HepG2 (cell line): Measurements from ENCODE around the gene TP53I3. TPM values are rescaled to one million over a fixed set of nuclear protein-coding genes. Genes with fewer than 3 reads are reported as not detected.

Experiments
- ADNP ChIP-seq: sonication (generic); formaldehyde crosslinking; IDR thresholded peaks from 2 replicates; pipeline ENCODE4 v1.4.0; 2020; ENCODE audit warnings: missing genetic modification reagents
- ARID5B ChIP-seq: IDR thresholded peaks from 2 replicates; pipeline ENCODE4 v1.4.0; 2020; ENCODE audit warnings: mild to moderate bottlenecking, missing genetic modification reagents
- ATF7 ChIP-seq, 2 experiments: fragments of 450-650 bp in 1 of 2; sonication (generic) in 1 of 2; formaldehyde crosslinking in 1 of 2; IDR thresholded peaks; 2 replicates each; pipeline versions ENCODE4 v1.4.0 to v1.6.1; 2016 to 2020; ENCODE audit warnings: antibody characterized with exemption in 1 of 2, mild to moderate bottlenecking in 1 of 2, missing genetic modification reagents in 1 of 2
- ATF7-NPFF ChIP-seq: sonication (generic); formaldehyde crosslinking; IDR thresholded peaks from 2 replicates; pipeline ENCODE4 v1.8.1; 2023; ENCODE audit warnings: mild to moderate bottlenecking, low read depth, missing genetic modification reagents, moderate library complexity
- CEBPB ChIP-seq: IDR thresholded peaks from 2 replicates; pipeline ENCODE4 v1.6.1; 2011; ENCODE audit warnings: low read depth, low read length, improper control_type of control experiment, borderline replicate concordance
- ELF1 ChIP-seq: sonication (generic); formaldehyde crosslinking; IDR thresholded peaks from 2 replicates; pipeline ENCODE4 v1.4.0; 2020; ENCODE audit warnings: missing genetic modification reagents
- GFI1 ChIP-seq: sonication (generic); formaldehyde crosslinking; IDR thresholded peaks from 2 replicates; pipeline ENCODE4 v1.5.0; 2020; ENCODE audit warnings: missing genetic modification reagents, mild to moderate bottlenecking, borderline replicate concordance
- HES4 ChIP-seq: sonication (generic); formaldehyde crosslinking; IDR thresholded peaks from 2 replicates; pipeline ENCODE4 v1.9.0; 2021; ENCODE audit warnings: mild to moderate bottlenecking, missing genetic modification reagents, borderline replicate concordance
- JARID2 ChIP-seq: sonication (generic); formaldehyde crosslinking; IDR thresholded peaks from 2 replicates; pipeline ENCODE4 v1.8.1; 2023; ENCODE audit warnings: missing genetic modification reagents, inconsistent platforms; ENCODE audit not compliant: insufficient replicate concordance
- NAIF1 ChIP-seq: sonication (generic); formaldehyde crosslinking; IDR thresholded peaks from 2 replicates; pipeline ENCODE4 v1.5.0; 2020; ENCODE audit warnings: mild to moderate bottlenecking, missing genetic modification reagents, borderline replicate concordance
- NFYC ChIP-seq: IDR thresholded peaks from 2 replicates; pipeline ENCODE4 v1.6.1; 2016; ENCODE audit warnings: missing genetic modification reagents, missing compliant biosample characterization
- PBX2 ChIP-seq: IDR thresholded peaks from 2 replicates; pipeline ENCODE4 v1.6.1; 2016; ENCODE audit warnings: control low read depth
- PREB ChIP-seq: sonication (generic); formaldehyde crosslinking; IDR thresholded peaks from 2 replicates; pipeline ENCODE4 v1.4.0; 2020; ENCODE audit warnings: missing genetic modification reagents
- SP5 ChIP-seq: IDR thresholded peaks from 2 replicates; pipeline ENCODE4 v1.6.1; 2016; ENCODE audit warnings: low read depth, borderline replicate concordance
- TGIF2 ChIP-seq: IDR thresholded peaks from 2 replicates; pipeline ENCODE4 v1.6.1; 2016; ENCODE audit warnings: control low read depth, missing compliant biosample characterization
- WIZ ChIP-seq: sonication (generic); formaldehyde crosslinking; IDR thresholded peaks from 2 replicates; pipeline ENCODE4 v1.5.1; 2020; ENCODE audit warnings: mild to moderate bottlenecking, missing genetic modification reagents
- ZBTB3 ChIP-seq: sonication (generic); formaldehyde crosslinking; IDR thresholded peaks from 2 replicates; pipeline ENCODE4 v1.4.0; 2020; ENCODE audit warnings: low read depth, mild to moderate bottlenecking, moderate library complexity, missing genetic modification reagents, borderline replicate concordance
- ZNF138 ChIP-seq: sonication (generic); formaldehyde crosslinking; IDR thresholded peaks from 2 replicates; pipeline ENCODE4 v1.5.0; 2020; ENCODE audit warnings: mild to moderate bottlenecking, low read depth, missing genetic modification reagents
- ZNF224 ChIP-seq: sonication (generic); formaldehyde crosslinking; IDR thresholded peaks from 2 replicates; pipeline ENCODE4 v1.5.0; 2020; ENCODE audit warnings: mild to moderate bottlenecking, missing genetic modification reagents
- ZNF44 ChIP-seq: sonication (generic); formaldehyde crosslinking; IDR thresholded peaks from 2 replicates; pipeline ENCODE4 v1.5.1; 2020; ENCODE audit warnings: mild to moderate bottlenecking, missing genetic modification reagents
- ZNF619 ChIP-seq: sonication (generic); formaldehyde crosslinking; IDR thresholded peaks from 2 replicates; pipeline ENCODE4 v1.4.0; 2020; ENCODE audit warnings: mild to moderate bottlenecking, missing genetic modification reagents
- ZSCAN5A ChIP-seq: sonication (generic); formaldehyde crosslinking; IDR thresholded peaks from 2 replicates; pipeline ENCODE4 v1.8.0; 2022; ENCODE audit warnings: mild to moderate bottlenecking, missing genetic modification reagents, borderline replicate concordance
- polyA plus RNA-seq, 8 experiments: library from polyadenylated mRNA; depleted of rRNA in 3 of 8; stranded (reverse) in 7 of 8; unstranded in 1 of 8; fragments of >200 nt; fragmentation: Illumina TruSeq in 4 of 8; extraction: Trizol in 4 of 8; gene quantifications; 2 replicates each; pipeline versions ENCODE4 v1.2.1 to v1.2.3, GENCODE V29; 2011 to 2016; ENCODE audit warnings: low read depth in 4 of 8, missing spikeins in 1 of 8, mixed read lengths in 1 of 8; ENCODE audit not compliant: insufficient read depth in 1 of 8
- total RNA-seq, 5 experiments: library from RNA; depleted of rRNA; stranded (reverse); fragments of >200 nt; fragmentation: Illumina TruSeq; extraction: Trizol; gene quantifications; 2 replicates each; pipeline ENCODE4 v1.2.3, GENCODE V29; 2016; ENCODE audit warnings: low read depth in 1 of 5

The TP53I3 gene
- total and polyA plus RNA-seq, 2 of the 13 experiments (the other 11 are each of a cell fraction or from before 2014, with no cell fraction given), result 25.0 to 44.1 TPM

- TF ChIP-seq PBX2 (CRISPR knock-in tag) (peak; percentile 87), ZNF224 (peak; percentile 42; the same call in 1 of the 2 replicates), SP5 (CRISPR knock-in tag) (peak; percentile 58; the same call in 1 of the 2 replicates), ZSCAN5A (CRISPR knock-in tag) (no peak; the same call in 1 of the 2 replicates), PREB (CRISPR knock-in tag) (no peak), ZNF44 (CRISPR knock-in tag) (no peak), ZNF619 (CRISPR knock-in tag) (peak; percentile 62; the same call in 1 of the 2 replicates), TGIF2 (CRISPR knock-in tag) (no peak), HES4 (CRISPR knock-in tag) (peak; percentile 65; the same call in 1 of the 2 replicates), GFI1 (CRISPR knock-in tag) (peak; percentile 69; the same call in 1 of the 2 replicates), ATF7 (IDR thresholded peaks at IDR 0.05) (no peak), ATF7 (CRISPR knock-in tag; IDR thresholded peaks at IDR 0.05) (peak; percentile 42; the same call in 1 of the 2 replicates), NFYC (CRISPR knock-in tag) (peak; percentile 77), ATF7-NPFF (CRISPR knock-in tag) (peak; percentile 84), WIZ (CRISPR knock-in tag) (no peak; the same call in none of the 2 replicates), CEBPB (no peak), ADNP (CRISPR knock-in tag) (no peak), NAIF1 (no peak; the same call in 1 of the 2 replicates), JARID2 (no peak), ZBTB3 (no peak), ARID5B (peak; percentile 61), ZNF138 (peak; percentile 92; the same call in 1 of the 2 replicates), ELF1 (CRISPR knock-in tag) (no peak; the same call in 1 of the 2 replicates)
Observed at GRCh38 chr2:24123195-24123921, 38.7 kb upstream of the TP53I3 start, which contains the start of the genes FAM228B and PFN4 (continued).
